Tibial nerve (tissue), 3 donors: ENCODE measurements around the gene CHURC1.

Source experiments
- POLR2A ChIP-seq, 2 donors: fragments of 450-650 bp; IDR thresholded peaks; one replicate each; pipeline ENCODE4 v1.6.1; 2017; ENCODE audit warnings: antibody characterized with exemption in 2 of 2, mild to moderate bottlenecking in 2 of 2, moderate library complexity in 2 of 2
- TF ChIP-seq, protein P1 (sequence below), 5 experiments: fragments of 200-600 bp in 3 of 5; fragments of 450-650 bp in 2 of 5; sonication (generic) in 3 of 5; IDR thresholded peaks; one replicate each; pipeline ENCODE4 v1.5.1; 2016 to 2019; ENCODE audit warnings: antibody characterized with exemption in 5 of 5, mild to moderate bottlenecking in 3 of 5, moderate library complexity in 2 of 5

DNA sequence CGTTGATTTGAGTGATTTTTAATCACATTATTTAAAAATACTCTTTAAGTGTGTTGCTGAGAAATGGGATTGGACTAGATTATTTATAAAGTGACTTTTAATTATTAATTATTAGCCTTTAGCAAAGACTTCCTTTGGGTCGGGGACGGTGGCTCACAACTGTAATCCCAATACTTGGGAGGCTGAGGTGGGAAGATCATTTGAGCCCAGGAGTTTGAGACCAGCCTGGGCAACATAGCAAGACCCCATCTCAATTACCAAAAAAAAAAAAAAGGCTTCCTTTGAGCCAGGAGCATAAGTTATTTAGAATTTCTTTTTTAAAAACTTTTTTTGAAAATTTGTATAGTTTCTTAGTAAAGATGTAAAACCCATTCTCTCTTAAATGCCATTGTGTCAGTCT lies 8.8 kb downstream of the CHURC1 start:
- TF ChIP-seq, protein P1, sequence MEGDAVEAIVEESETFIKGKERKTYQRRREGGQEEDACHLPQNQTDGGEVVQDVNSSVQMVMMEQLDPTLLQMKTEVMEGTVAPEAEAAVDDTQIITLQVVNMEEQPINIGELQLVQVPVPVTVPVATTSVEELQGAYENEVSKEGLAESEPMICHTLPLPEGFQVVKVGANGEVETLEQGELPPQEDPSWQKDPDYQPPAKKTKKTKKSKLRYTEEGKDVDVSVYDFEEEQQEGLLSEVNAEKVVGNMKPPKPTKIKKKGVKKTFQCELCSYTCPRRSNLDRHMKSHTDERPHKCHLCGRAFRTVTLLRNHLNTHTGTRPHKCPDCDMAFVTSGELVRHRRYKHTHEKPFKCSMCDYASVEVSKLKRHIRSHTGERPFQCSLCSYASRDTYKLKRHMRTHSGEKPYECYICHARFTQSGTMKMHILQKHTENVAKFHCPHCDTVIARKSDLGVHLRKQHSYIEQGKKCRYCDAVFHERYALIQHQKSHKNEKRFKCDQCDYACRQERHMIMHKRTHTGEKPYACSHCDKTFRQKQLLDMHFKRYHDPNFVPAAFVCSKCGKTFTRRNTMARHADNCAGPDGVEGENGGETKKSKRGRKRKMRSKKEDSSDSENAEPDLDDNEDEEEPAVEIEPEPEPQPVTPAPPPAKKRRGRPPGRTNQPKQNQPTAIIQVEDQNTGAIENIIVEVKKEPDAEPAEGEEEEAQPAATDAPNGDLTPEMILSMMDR (IDR thresholded peaks at IDR 0.05): no peak
- no peak for TF ChIP-seq POLR2A (IDR thresholded peaks at IDR 0.05)
